Retina (tissue), 1 donor: Measurements from ENCODE around the gene VSIR.

Source experiments
- DNase-seq: peaks from one replicate; pipeline ENCODE4 v3.0.0-alpha.2; 2016

Gene VSIR

GRCh38 chr10:71711052-71711623 is 62.2 kb downstream of the VSIR start:
- no peak for DNase-seq

GRCh38 chr10:71710519-71710918 is 62.8 kb downstream of the VSIR start:
- no peak for DNase-seq

GRCh38 chr10:71708897-71709882 is 64.1 kb downstream of the VSIR start:
- DNase-seq, result no peak

GRCh38 chr10:71708301-71708703 is 65.0 kb downstream of the VSIR start:
- peak; percentile 91 for DNase-seq

GRCh38 chr10:71707240-71707789 is 66.0 kb downstream of the VSIR start:
- DNase-seq, result no peak

GRCh38 chr10:71706216-71707121 is 66.9 kb downstream of the VSIR start:
- no peak for DNase-seq

GRCh38 chr10:71705582-71705981 is 67.7 kb downstream of the VSIR start:
- DNase-seq, result no peak

GRCh38 chr10:71704816-71705215 is 68.5 kb downstream of the VSIR start:
- no peak for DNase-seq

- DNase-seq, result no peak
Measured at GRCh38 chr10:71703577-71703976, 69.7 kb downstream of the VSIR start.

- DNase-seq, result no peak
Measured at GRCh38 chr10:71701496-71702132, 71.7 kb downstream of the VSIR start.

- no peak for DNase-seq
Measured at GRCh38 chr10:71700731-71701368, 72.5 kb downstream of the VSIR start.

GRCh38 chr10:71698737-71699136 is 74.6 kb downstream of the VSIR start:
- DNase-seq, result no peak

GRCh38 chr10:71697938-71698709 is 75.2 kb downstream of the VSIR start:
- DNase-seq, result no peak
